Lung (tissue), 12 donors: ENCODE results near the gene C1D. TPM values are rescaled to one million over a fixed set of nuclear protein-coding genes. Genes with fewer than 3 reads are reported as not detected.

Experiments used
- ATAC-seq: fragments of 200-7000 bp; cut with Tn5 transposase; one replicate; pipeline ENCODE4 v1.9.1; 2020; ENCODE audit warnings: moderate number of reproducible peaks; ENCODE audit not compliant: insufficient read depth, low FRiP score
- DNase-seq, 3 donors: peaks; one replicate each; pipeline ENCODE4 v3.0.0-alpha.2; 2013 to 2017
- H3K27ac ChIP-seq, 2 donors: one replicate each; pipeline ENCODE4 v1.5.1; 2013; ENCODE audit warnings: mild to moderate bottlenecking in 2 of 2, moderate library complexity in 2 of 2, control low read depth in 1 of 2, inconsistent platforms in 1 of 2, low read depth in 1 of 2, low read length in 1 of 2
- H3K27me3 ChIP-seq, 3 donors: one replicate each; pipeline ENCODE4 v1.5.1; 2013; ENCODE audit warnings: low read length in 2 of 3; ENCODE audit not compliant: control insufficient read depth in 3 of 3, insufficient read depth in 3 of 3
- H3K36me3 ChIP-seq, 4 donors: one replicate each; pipeline ENCODE4 v1.5.1; 2013; ENCODE audit warnings: low read length in 4 of 4, mild to moderate bottlenecking in 1 of 4, moderate library complexity in 1 of 4; ENCODE audit not compliant: control insufficient read depth in 4 of 4, insufficient read depth in 4 of 4
- H3K4me1 ChIP-seq, 5 donors: one replicate each; pipeline ENCODE4 v1.5.1; 2013; ENCODE audit warnings: low read length in 5 of 5, mild to moderate bottlenecking in 2 of 5, moderate library complexity in 1 of 5; ENCODE audit not compliant: control insufficient read depth in 5 of 5, insufficient read depth in 5 of 5
- H3K4me3 ChIP-seq: one replicate; pipeline ENCODE4 v1.5.1; 2013; ENCODE audit warnings: mild to moderate bottlenecking, control low read depth, moderate library complexity
- H3K9ac ChIP-seq, 2 donors: one replicate each; pipeline ENCODE4 v1.5.1; 2013; ENCODE audit warnings: low read length in 2 of 2, control low read depth in 1 of 2; ENCODE audit not compliant: insufficient read depth in 1 of 2
- H3K9me3 ChIP-seq, 4 donors: one replicate each; pipeline ENCODE4 v1.5.1; 2013; ENCODE audit warnings: low read length in 3 of 4, mild to moderate bottlenecking in 1 of 4, moderate library complexity in 1 of 4; ENCODE audit not compliant: control insufficient read depth in 4 of 4, insufficient read depth in 3 of 4
- WGBS, 2 donors: extraction: QIAGEN DNeasy Blood & Tissue Kit; methylation state at CpG; one replicate each; pipeline ENCODE4 v1.1.7; 2013; 5-methylcytosine and 5-hydroxymethylcytosine counted together
- polyA plus RNA-seq, 2 donors: library from polyadenylated mRNA; stranded (reverse); fragments of 200-250 nt; gene quantifications; one replicate each; pipeline ENCODE4 v1.2.1, GENCODE V29; 2013
- total RNA-seq, 2 donors: library from RNA; depleted of rRNA in 1 of 2; stranded (reverse); fragments of >200 nt in 1 of 2; gene quantifications; one replicate each; pipeline ENCODE4 v1.2.1, GENCODE V29; 2014 to 2021
- TF ChIP-seq, protein P1 (sequence below): IDR thresholded peaks from 2 replicates; pipeline ENCODE4 v1.5.1; 2012; ENCODE audit warnings: mild to moderate bottlenecking; ENCODE audit errors: control extremely low read depth, extremely low read depth
- donor health status: control.
- donor health status: control.
- donor health status: Bipolar disorder and iron deficiency.
- donor health status: healthy.
- donor health status: DM: yes; HTN: yes; CAD: no.

C1D gene
- total and polyA plus RNA-seq, 4 donors, result 12.9 to 38.3 (median 26.1) TPM

DNA sequence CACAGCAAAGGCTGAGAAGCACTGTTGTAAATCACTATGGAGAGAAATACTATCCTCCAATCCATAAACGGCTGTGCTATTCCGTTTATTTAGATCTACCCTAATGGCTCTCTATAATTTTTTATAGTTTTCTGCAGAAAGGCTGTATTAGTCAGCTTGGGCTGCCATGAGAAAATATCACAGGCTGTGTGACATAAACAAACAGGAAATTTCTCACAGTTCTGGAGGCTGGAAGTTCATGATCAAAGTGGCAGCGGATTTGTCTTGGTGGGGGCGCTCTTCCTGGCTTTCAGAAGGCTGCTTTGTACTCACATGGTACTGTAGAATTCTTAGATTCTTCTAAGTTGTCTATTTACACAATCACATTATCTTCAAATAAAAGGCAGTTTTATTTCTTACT lies 44.1 kb downstream of the C1D start:
- Histone ChIP-seq H3K36me3 (no peaks in the 10 kb centered on the region), H3K9ac (no peak overlapping the region), H3K27me3 (no peaks in the 10 kb centered on the region), H3K27ac (no peak overlapping the region), H3K4me3 (no peak overlapping the region), H3K4me1 (no peaks in the 10 kb centered on the region), H3K9me3 (no peaks in the 10 kb centered on the region)
- ATAC-seq (no peak), DNase-seq (no peak)
- TF ChIP-seq, protein P1, sequence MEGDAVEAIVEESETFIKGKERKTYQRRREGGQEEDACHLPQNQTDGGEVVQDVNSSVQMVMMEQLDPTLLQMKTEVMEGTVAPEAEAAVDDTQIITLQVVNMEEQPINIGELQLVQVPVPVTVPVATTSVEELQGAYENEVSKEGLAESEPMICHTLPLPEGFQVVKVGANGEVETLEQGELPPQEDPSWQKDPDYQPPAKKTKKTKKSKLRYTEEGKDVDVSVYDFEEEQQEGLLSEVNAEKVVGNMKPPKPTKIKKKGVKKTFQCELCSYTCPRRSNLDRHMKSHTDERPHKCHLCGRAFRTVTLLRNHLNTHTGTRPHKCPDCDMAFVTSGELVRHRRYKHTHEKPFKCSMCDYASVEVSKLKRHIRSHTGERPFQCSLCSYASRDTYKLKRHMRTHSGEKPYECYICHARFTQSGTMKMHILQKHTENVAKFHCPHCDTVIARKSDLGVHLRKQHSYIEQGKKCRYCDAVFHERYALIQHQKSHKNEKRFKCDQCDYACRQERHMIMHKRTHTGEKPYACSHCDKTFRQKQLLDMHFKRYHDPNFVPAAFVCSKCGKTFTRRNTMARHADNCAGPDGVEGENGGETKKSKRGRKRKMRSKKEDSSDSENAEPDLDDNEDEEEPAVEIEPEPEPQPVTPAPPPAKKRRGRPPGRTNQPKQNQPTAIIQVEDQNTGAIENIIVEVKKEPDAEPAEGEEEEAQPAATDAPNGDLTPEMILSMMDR, result no peak
- 79 to 85% methylated on average over 4 of the region's 4 CpGs for WGBS, 2 donors

DNA sequence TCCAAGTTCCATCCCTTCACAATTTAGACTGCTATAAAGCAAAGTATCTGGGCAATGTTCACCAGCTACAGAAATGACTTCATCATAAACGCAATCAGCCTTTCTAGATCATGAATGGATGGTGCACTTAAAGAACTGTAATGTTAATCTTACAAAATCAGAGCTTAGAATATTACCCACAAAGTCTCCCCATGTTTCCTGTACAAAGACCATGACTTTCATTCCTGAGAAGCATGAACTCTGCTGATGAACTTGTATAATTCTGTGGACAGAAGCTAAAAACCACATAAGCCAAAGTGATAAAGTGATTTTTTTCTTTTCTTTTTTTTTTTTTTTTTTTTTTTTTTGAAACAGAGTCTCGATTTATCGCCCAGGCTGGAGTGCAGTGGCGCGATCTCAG lies 53.3 kb downstream of the C1D start:
- ATAC-seq (no peak), DNase-seq (no peak)
- no peak overlapping the region for H3K9ac ChIP-seq
- H3K27ac ChIP-seq, result no peak overlapping the region
- H3K4me3 ChIP-seq, result no peak overlapping the region
- TF ChIP-seq, protein P1, result no peak
- H3K4me1 ChIP-seq, result peaks cover 0 to 2% (median 0%) of the 10 kb centered on the region in 5 donors
- WGBS, 2 donors, result 49 to 84% methylated on average over 5 of the region's 5 CpGs
- H3K9me3 ChIP-seq, result no peaks in the 10 kb centered on the region
- no peaks in the 10 kb centered on the region for H3K27me3 ChIP-seq
- no peaks in the 10 kb centered on the region for H3K36me3 ChIP-seq

DNA sequence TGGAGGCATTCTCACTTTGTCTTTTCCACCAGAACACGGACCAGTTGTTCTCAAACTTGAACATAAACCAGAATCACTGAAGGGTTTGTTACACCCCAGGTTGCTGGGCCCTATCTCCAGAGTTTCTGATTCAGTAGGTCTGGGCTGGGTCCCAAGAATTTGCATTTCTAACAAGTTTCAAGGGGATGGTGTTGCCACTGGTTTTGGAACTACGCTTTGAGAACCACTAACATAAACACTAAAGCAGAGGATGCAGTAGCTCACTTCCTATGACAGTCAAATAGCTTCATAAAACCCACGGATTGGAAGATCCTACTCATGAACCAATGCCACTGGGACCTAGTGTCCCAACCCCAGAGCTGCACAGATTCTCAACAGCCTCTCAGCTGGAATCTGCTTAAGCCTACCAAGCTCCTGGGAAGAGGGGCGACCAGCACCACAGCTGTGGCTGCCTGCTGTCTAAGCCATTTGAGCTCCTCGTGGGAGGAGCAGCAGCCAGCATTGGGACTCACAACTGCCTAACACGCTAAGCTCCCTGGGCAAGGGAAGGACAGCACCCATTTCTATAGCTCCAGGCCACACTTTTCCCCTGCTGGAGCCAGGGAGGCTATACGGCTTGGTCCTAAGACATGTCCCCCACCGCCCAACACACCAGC lies 62.5 kb downstream of the C1D start:
- no peak overlapping the region for H3K9ac ChIP-seq
- no peaks in the 10 kb centered on the region for H3K4me1 ChIP-seq
- H3K27ac ChIP-seq, result no peak overlapping the region
- WGBS, 2 donors, result 84 to 87% methylated on average over 8 of the region's 8 CpGs
- ATAC-seq, result no peak
- no peak overlapping the region for H3K4me3 ChIP-seq
- TF ChIP-seq, protein P1, result no peak
- H3K9me3 ChIP-seq, result peaks cover 0 to 6% (median 0%) of the 10 kb centered on the region in 4 donors
- DNase-seq, result no peak
- H3K27me3 ChIP-seq, result no peaks in the 10 kb centered on the region
- no peaks in the 10 kb centered on the region for H3K36me3 ChIP-seq

DNA sequence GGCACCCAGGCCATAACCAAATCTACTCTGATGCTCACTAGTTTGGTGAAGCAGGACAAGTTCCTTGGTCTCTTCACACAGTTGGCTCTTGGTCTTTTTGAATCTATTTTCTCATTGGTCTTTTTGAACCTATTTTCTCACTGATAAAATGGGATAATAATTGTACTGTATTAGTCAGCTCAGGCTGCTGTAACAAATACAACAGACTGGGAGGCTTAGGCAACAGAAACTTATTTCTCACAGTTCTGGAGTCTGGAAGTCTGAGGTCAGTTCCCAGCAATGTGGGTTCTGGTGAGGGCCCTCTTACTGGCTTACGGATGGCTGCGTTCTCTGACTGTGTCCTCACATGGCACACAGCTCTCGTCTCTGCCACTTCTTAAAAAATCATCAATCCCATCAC lies 63.5 kb downstream of the C1D start:
- ATAC-seq (no peak), DNase-seq (no peak)
- H3K36me3 ChIP-seq, result no peaks in the 10 kb centered on the region
- H3K9me3 ChIP-seq, result peaks cover 0 to 8% (median 0%) of the 10 kb centered on the region in 4 donors
- H3K9ac ChIP-seq, result no peak overlapping the region
- TF ChIP-seq, protein P1, result no peak
- H3K4me3 ChIP-seq, result no peak overlapping the region
- no peak overlapping the region for H3K27ac ChIP-seq
- H3K27me3 ChIP-seq, result peaks cover 0 to 4% (median 0%) of the 10 kb centered on the region in 3 donors
- WGBS, 2 donors, result 93 to 97% methylated on average over 3 of the region's 3 CpGs
- H3K4me1 ChIP-seq, result no peaks in the 10 kb centered on the region
